Esophagus muscularis mucosa (tissue), 4 donors: ENCODE data around the gene RANBP3. TPM values are rescaled to one million over a fixed set of nuclear protein-coding genes. Genes with fewer than 3 reads are reported as not detected.
"Not testable (repeated sequence)": the region's sequence is repeated elsewhere in the genome, so short reads cannot be mapped to it uniquely, and the experiment has no call there.

Experiments used
- DNase-seq: peaks from one replicate; pipeline ENCODE4 v3.0.0-alpha.2; 2017; ENCODE audit errors: extremely low spot score
- H3K27ac ChIP-seq, 4 donors: fragments of 200-600 bp; sonication (generic); replicated peaks in 1 of 4; 1 replicate in 3 of 4; 2 replicates in 1 of 4; pipeline ENCODE4 v1.5.1; 2016 to 2019; ENCODE audit warnings: mild to moderate bottlenecking in 1 of 4
- H3K27me3 ChIP-seq, 4 donors: fragments of 200-600 bp; sonication (generic); one replicate each; pipeline versions ENCODE4 v1.5.1 to v1.6.0; 2016 to 2019
- H3K36me3 ChIP-seq, 4 donors: fragments of 200-600 bp; sonication (generic); one replicate each; pipeline ENCODE4 v1.5.1; 2016 to 2019
- H3K4me1 ChIP-seq, 4 donors: fragments of 200-600 bp; sonication (generic); one replicate each; pipeline ENCODE4 v1.5.1; 2016 to 2019
- H3K4me3 ChIP-seq, 4 donors: fragments of 200-600 bp; sonication (generic); 1 replicate in 2 of 4; 2 replicates in 2 of 4; pipeline ENCODE4 v1.5.1; 2016 to 2019; ENCODE audit warnings: mild to moderate bottlenecking in 4 of 4, moderate library complexity in 1 of 4
- H3K9me3 ChIP-seq, 4 donors: fragments of 200-600 bp; sonication (generic); 1 replicate in 3 of 4; 2 replicates in 1 of 4; pipeline ENCODE4 v1.5.1; 2016 to 2019
- CTCF ChIP-seq, 3 experiments: fragments of 200-600 bp in 2 of 3; fragments of 450-650 bp in 1 of 3; sonication (generic) in 2 of 3; IDR thresholded peaks; one replicate each; pipeline ENCODE4 v1.5.1; 2017 to 2019; ENCODE audit warnings: antibody characterized with exemption in 3 of 3, mild to moderate bottlenecking in 2 of 3, moderate library complexity in 1 of 3
- EP300 ChIP-seq: sonication (generic); formaldehyde crosslinking; IDR thresholded peaks from one replicate; pipeline ENCODE4 v1.6.1; 2017; ENCODE audit warnings: antibody characterized with exemption
- POLR2A ChIP-seq: fragments of 450-650 bp; IDR thresholded peaks from one replicate; pipeline ENCODE4 v1.6.1; 2017; ENCODE audit warnings: antibody characterized with exemption, moderate library complexity, mild to moderate bottlenecking, low read depth
- POLR2AphosphoS5 ChIP-seq, 2 donors: sonication (generic); formaldehyde crosslinking; IDR thresholded peaks; one replicate each; pipeline ENCODE4 v1.6.1; 2017; ENCODE audit warnings: antibody characterized with exemption in 2 of 2
- WGBS: methylation state at CpG from one replicate; pipeline ENCODE4 v1.1.5; 2018; 5-methylcytosine and 5-hydroxymethylcytosine counted together
- intact Hi-C: fragments of 100-400 bp; cut with DNase I; formaldehyde crosslinking; loops from one replicate; pipeline ENCODE4 v1.15.1; 2023
- total RNA-seq, 4 donors: library from RNA; depleted of rRNA; stranded (reverse); fragments of >200 nt; gene quantifications; one replicate each; pipeline versions ENCODE4 v1.1.0 to v1.2.1, GENCODE V29; 2016

The RANBP3 gene
- total RNA-seq, 4 donors from 2014 or later: 92.2 to 127 (median 102) TPM

- intact Hi-C loops: no loop called here
- TF ChIP-seq EP300 (no peak), POLR2AphosphoS5 (IDR thresholded peaks at IDR 0.05) (no peak), CTCF (IDR thresholded peaks at IDR 0.05) (no peak), POLR2A (no peak)
- H3K27me3 ChIP-seq: no peaks in the 10 kb centered on the region
- no peaks in the 10 kb centered on the region for H3K4me1 ChIP-seq
- WGBS: 92% methylated on average over 15 of the region's 16 CpGs
- H3K4me3 ChIP-seq: no peak overlapping the region
- no peaks in the 10 kb centered on the region for H3K9me3 ChIP-seq
- H3K27ac ChIP-seq: no peak overlapping the region
- H3K36me3 ChIP-seq: peaks cover 55 to 94% (median 77%) of the 10 kb centered on the region in 4 donors
- DNase-seq: no peak
Observed at GRCh38 chr19:6010107-6010506, 32.2 kb upstream of the RANBP3 start.

GRCh38 chr19:6007866-6008265, 29.9 kb upstream of the RANBP3 start:
- DNase-seq: no peak
- Histone ChIP-seq H3K4me3 (no peak overlapping the region), H3K9me3 (no peaks in the 10 kb centered on the region), H3K36me3 (peaks cover 62 to 95% (median 84%) of the 10 kb centered on the region in 4 donors), H3K27ac (no peak overlapping the region), H3K27me3 (no peaks in the 10 kb centered on the region), H3K4me1 (no peaks in the 10 kb centered on the region)
- intact Hi-C loops: no loop called here
- WGBS: 85% methylated on average over 23 of the region's 26 CpGs
- no peak for TF ChIP-seq POLR2A
- TF ChIP-seq POLR2AphosphoS5 (IDR thresholded peaks at IDR 0.05): no peak
- TF ChIP-seq EP300: no peak
- TF ChIP-seq CTCF (IDR thresholded peaks at IDR 0.05): no peak

GRCh38 chr19:6006896-6007295, 29.0 kb upstream of the RANBP3 start:
- TF ChIP-seq EP300 (no peak), POLR2AphosphoS5 (IDR thresholded peaks at IDR 0.05) (no peak), CTCF (IDR thresholded peaks at IDR 0.05) (no peak), POLR2A (no peak)
- H3K9me3 ChIP-seq: no peaks in the 10 kb centered on the region

GRCh38 chr19:6006070-6006446, 28.1 kb upstream of the RANBP3 start:
- 95% methylated on average over 6 of the region's 7 CpGs for WGBS
- H3K4me1 ChIP-seq, H3K9me3 ChIP-seq, H3K27ac ChIP-seq, intact Hi-C loops, H3K27me3 ChIP-seq, DNase-seq, H3K4me3 ChIP-seq: not testable (repeated sequence)
- H3K36me3 ChIP-seq: peaks cover 74 to 95% (median 86%) of the 10 kb centered on the region in 4 donors

More at GRCh38 chr19:6006896-6007295, 29.0 kb upstream of the RANBP3 start:
- peaks cover 71 to 95% (median 85%) of the 10 kb centered on the region in 4 donors for H3K36me3 ChIP-seq
- H3K27ac ChIP-seq: no peak overlapping the region
- no peak for DNase-seq
- no peak overlapping the region for H3K4me3 ChIP-seq
- 91% methylated on average over 20 of the region's 20 CpGs for WGBS
- H3K27me3 ChIP-seq: no peaks in the 10 kb centered on the region
- intact Hi-C loops: no loop called here
- no peaks in the 10 kb centered on the region for H3K4me1 ChIP-seq

GRCh38 chr19:6005321-6006069, 27.6 kb upstream of the RANBP3 start:
- intact Hi-C loops: no loop called here
- WGBS: 86% methylated on average over 7 of the region's 18 CpGs
- peaks cover 80 to 97% (median 90%) of the 10 kb centered on the region in 4 donors for H3K36me3 ChIP-seq
- TF ChIP-seq POLR2AphosphoS5 (IDR thresholded peaks at IDR 0.05) (no peak), CTCF (IDR thresholded peaks at IDR 0.05) (no peak)
- H3K9me3 ChIP-seq: no peaks in the 10 kb centered on the region
- no peak overlapping the region for H3K27ac ChIP-seq
- no peaks in the 10 kb centered on the region for H3K27me3 ChIP-seq
- H3K4me1 ChIP-seq: no peaks in the 10 kb centered on the region
- DNase-seq: no peak
- H3K4me3 ChIP-seq: no peak overlapping the region
